T follicular helper cell (primary cell): ENCODE data around the gene EEF2KMT.
"Not testable (repeated sequence)": the region's sequence is repeated elsewhere in the genome, so short reads cannot be mapped to it uniquely, and the experiment has no call there.

Experiments used
- DNase-seq: peaks from one replicate; pipeline ENCODE4 v3.0.0-alpha.2; 2020; ENCODE audit warnings: low read depth

Gene EEF2KMT

DNA sequence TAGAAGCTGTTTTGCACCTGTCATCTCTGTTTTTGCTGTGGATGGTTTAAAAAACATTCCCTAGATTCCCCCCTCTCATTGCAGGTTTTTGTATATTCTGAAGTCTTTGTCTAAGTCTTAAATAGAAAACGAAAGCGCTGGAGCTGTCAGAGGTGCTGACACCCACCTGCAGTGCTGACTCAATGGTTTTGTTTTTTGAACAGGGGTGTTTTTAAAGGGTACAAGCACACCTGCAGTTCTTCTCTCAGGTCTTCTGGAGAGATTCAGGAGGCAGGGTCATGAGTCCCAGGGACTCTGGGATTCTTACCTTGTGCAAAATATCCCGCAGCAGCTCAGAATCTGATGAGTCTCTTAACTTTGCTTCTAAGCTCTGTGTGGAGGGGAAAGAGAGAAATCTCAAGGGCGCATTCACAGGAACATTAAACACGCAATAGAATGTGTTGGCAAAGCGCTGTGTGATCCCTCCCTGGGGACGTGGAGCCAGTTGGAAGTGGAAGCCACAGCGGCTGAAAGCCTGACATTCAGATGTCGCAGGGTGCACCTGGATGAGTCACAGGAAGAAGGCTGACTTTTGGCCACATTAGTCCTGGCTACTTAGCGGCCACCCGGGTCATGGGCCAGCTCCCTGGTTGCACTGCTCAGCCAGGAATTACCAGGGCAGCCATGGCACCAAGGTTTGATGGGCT lies 2.3 kb downstream of the EEF2KMT start:
- DNase-seq = not testable (repeated sequence)

DNA sequence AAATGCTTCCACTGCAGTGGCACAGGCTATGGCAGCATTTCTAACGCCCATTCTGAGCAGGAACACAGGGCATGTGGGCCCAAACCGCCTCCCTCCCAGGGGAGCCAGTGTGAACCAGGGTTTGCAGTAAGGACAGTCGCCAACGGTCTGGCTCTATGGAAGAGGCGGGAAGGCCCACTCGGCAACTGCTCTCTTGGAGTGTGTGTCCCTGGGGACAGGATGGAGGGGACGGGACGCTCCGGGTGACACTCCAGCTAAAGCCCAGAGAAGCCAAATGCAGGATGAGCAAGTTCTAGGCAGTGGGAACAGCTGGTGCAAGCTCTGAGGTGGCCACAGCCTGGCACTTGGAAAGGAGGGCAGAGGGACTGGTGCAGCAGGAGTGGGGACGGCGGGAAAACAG lies 3.8 kb downstream of the EEF2KMT start:
- DNase-seq = not testable (repeated sequence)

DNA sequence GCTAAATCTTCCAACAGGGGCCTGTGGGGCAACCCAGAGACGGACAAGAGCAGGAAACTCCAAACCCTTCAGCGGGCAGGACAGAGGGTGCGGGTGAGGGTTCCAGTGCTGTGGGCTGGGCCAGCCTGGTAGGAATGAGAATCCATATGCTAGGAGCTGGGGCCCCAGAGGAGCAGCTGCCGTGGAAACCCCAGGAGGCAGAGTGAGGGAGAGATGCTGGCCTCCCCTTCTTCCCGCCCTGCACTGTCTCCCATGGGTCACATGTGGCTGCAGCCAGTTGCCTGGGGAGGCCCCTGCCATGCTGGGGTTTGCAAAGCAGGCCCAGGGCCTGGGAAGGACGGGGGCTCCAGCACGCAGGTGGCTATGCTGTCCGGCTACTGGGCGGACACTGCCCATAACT lies 4.5 kb downstream of the EEF2KMT start:
- not testable (repeated sequence) for DNase-seq

DNA sequence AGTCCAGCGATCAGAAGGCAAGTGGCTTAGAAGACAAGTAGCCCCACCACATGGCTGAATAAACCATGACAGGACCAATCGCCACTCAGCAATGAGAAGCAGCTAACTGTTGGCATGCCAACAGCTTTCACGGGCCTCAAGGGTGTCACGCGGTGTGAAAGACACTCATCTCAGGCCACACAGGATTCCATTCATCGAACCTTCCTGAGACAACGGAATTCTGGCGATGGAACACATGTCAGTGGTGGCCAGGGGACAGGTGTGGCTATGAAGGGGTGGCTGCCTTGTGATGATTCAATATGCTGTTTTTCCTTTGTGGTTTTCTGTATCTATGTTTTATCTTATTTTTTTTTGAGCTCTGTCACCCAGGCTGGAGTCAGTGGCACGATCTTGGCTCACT lies 7.0 kb downstream of the EEF2KMT start:
- not testable (repeated sequence) for DNase-seq

DNA sequence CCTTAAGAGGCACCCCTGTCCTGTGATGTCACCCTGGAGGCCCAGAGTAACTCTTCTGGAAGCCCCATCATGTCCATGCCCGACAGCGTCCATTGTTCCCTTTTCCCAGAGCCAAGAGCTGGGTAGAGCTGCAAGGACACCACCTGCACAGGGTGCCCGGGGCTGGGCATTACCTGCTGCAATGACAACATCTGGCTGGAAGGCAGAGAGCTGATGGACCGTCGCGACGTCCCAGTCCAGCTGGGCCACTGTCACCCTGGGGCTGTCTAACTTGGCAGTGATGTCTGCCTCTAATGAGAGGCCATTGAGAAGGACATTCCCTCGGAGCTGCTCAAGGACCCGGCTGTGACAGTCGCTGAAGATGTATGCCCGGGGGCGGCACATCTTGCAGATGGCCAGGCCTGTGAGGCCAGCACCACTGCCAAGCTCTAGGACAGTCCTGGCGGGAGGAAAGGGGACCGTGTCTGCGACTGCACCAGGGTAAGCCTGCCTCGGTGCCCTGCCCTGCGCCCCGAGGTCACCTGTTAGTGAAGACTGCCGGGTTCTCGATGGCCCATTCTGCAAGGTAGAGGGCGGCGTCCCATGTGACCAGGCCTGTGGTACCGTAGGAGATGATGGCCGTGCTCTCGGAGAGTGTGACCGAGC lies 7.6 kb downstream of the EEF2KMT start:
- DNase-seq = not testable (repeated sequence)

DNA sequence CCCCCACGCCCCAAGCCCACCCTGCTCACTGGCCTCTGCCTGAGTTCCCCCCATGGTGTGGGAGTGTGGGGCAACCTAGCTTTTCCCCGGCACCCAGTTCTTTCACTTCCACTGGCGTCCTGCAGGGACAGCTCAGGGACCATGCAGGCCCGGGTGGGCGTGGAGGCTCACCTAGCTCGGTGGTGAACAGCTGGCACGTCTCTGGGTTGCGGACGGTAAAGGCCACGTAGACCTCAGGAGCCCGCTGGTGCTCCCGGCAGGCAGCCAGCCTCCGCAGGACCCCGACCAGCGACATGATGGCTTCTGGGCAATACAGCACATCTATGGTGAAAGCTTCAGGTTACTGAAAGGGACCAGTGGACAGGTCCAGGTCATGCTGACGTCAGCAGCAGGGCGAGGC lies 8.7 kb downstream of the EEF2KMT start:
- DNase-seq = not testable (repeated sequence)

GRCh38 chr16:5088086-5088790 lies 9.4 kb downstream of the EEF2KMT start:
- DNase-seq = not testable (repeated sequence)

- DNase-seq = not testable (repeated sequence)
These were observed 11.9 kb downstream of the EEF2KMT start for GRCh38 chr16:5085716-5086115.

- peak; percentile 44 for DNase-seq
These were observed 12.8 kb downstream of the EEF2KMT start for GRCh38 chr16:5084802-5085201.

- not testable (repeated sequence) for DNase-seq
These were observed 13.4 kb downstream of the EEF2KMT start for GRCh38 chr16:5084099-5084731.

DNA sequence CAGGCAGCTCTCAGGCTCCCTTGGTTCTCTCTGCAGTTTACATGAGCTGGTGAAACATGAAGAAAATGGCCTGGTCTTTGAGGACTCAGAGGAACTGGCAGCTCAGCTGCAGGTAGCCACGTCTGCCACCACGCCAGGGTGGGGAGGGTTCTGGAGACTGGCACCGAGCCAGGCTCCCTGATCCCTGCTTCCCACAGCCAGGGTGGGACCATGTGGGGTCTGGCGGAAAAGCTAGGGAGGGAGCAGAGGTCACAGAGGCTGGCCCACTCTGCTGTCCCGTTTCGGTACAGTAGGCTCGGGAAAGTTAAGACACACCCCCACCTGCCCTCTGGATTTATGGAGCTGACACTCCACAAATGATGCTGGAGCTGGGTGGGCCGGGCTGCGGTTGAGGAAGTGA lies 13.9 kb downstream of the EEF2KMT start:
- not testable (repeated sequence) for DNase-seq

DNA sequence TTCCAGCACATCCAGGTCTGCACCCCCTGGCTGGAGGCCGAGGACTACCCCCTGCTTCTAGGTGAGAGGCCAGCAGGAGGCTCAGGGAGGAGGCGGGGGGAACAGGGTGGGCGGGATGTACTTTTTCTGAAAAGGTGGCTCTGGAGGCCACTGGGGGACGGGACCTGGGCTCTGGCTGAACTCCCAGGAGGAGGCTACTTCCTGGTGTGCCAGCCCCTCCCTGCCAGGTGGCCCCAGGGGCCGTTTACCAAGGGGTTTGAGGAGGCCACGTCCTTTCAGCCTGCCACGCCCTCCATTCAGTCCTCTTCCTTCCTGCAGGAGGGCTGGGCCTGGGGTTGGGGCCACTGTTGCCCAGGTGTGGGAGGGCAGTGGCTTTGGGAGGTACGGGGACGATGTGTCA lies 16.6 kb downstream of the EEF2KMT start:
- DNase-seq = not testable (repeated sequence)

- DNase-seq = not testable (repeated sequence)
These were observed 17.1 kb downstream of the EEF2KMT start for GRCh38 chr16:5080461-5080860.

GRCh38 chr16:5078626-5079025 lies 19.0 kb downstream of the EEF2KMT start:
- no peak for DNase-seq

GRCh38 chr16:5077304-5077703 lies 20.3 kb downstream of the EEF2KMT start:
- DNase-seq = no peak

DNA sequence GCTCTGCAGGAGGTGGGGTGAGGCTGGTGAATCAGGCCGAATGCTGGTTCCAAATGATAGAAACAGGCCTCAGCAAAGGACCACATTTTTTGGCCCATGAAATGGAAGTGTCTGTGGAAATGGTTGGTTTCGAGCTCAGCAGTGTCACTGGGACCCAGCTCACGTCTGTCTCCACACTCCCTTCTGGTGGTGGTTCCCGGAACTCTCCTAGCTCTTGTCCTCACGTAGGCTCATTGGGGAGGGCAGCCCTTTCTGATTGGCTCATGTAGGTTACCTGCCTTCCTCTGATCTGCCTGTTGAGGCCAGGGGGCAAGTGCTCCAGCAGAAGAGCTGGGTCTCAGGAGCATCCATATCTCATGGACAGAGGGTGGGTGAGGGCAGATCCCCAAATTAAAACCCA lies 22.0 kb downstream of the EEF2KMT start:
- DNase-seq = no peak

GRCh38 chr16:5073771-5074170 lies 23.8 kb downstream of the EEF2KMT start:
- DNase-seq = not testable (repeated sequence)

- DNase-seq = no peak
These were observed 24.3 kb downstream of the EEF2KMT start for GRCh38 chr16:5073279-5073629.

- no peak for DNase-seq
These were observed 25.0 kb downstream of the EEF2KMT start for GRCh38 chr16:5072334-5073278.

GRCh38 chr16:5071681-5072333 lies 25.8 kb downstream of the EEF2KMT start, which contains the start of gene ALG1:
Gene ALG1, plus strand, starts transcription at chr16:5071843. Its CDS starts 7 bp downstream, at chr16:5071850.
- peak; percentile 84 for DNase-seq

- no peak for DNase-seq
These were observed 26.3 kb downstream of the EEF2KMT start for GRCh38 chr16:5071341-5071680.
